HepG2 (cell line): Measurements from ENCODE around the gene STRN3. TPM values are rescaled to one million over a fixed set of nuclear protein-coding genes. Genes with fewer than 3 reads are reported as not detected.

Experiments
- ATF3 ChIP-seq: sonication (generic); formaldehyde crosslinking; IDR thresholded peaks from 2 replicates; pipeline ENCODE4 v1.4.0; 2020; ENCODE audit warnings: missing genetic modification reagents
- BORCS8-MEF2B ChIP-seq: sonication (generic); formaldehyde crosslinking; IDR thresholded peaks from 2 replicates; pipeline ENCODE4 v1.8.0; 2022; ENCODE audit warnings: mild to moderate bottlenecking, missing genetic modification reagents
- E2F2 ChIP-seq: sonication (generic); formaldehyde crosslinking; IDR thresholded peaks from 2 replicates; pipeline ENCODE4 v1.4.0; 2020; ENCODE audit warnings: missing genetic modification reagents, borderline replicate concordance
- FOXP4 ChIP-seq: sonication (generic); formaldehyde crosslinking; IDR thresholded peaks from 2 replicates; pipeline ENCODE4 v1.4.0; 2020; ENCODE audit warnings: missing genetic modification reagents
- HOXA5 ChIP-seq: sonication (generic); formaldehyde crosslinking; IDR thresholded peaks from 2 replicates; pipeline ENCODE4 v1.4.0; 2020; ENCODE audit warnings: missing genetic modification reagents
- POLR2A ChIP-seq, 2 experiments: IDR thresholded peaks; 2 replicates each; pipeline ENCODE4 v1.6.1; 2011; ENCODE audit warnings: low read depth in 2 of 2, low read length in 2 of 2, mild to moderate bottlenecking in 1 of 2, moderate library complexity in 1 of 2; ENCODE audit not compliant: insufficient read depth in 1 of 2
- TRIM22 ChIP-seq: fragments of 450-650 bp; IDR thresholded peaks from 2 replicates; pipeline ENCODE4 v1.6.1; 2017
- USF2 ChIP-seq, 2 experiments: sonication (generic) in 1 of 2; formaldehyde crosslinking in 1 of 2; IDR thresholded peaks; 2 replicates each; pipeline versions ENCODE4 v1.5.1 to v1.6.1; 2011 to 2020; ENCODE audit warnings: borderline replicate concordance in 1 of 2, low read depth in 1 of 2, low read length in 1 of 2, mild to moderate bottlenecking in 1 of 2, missing genetic modification reagents in 1 of 2, moderate library complexity in 1 of 2
- ZBTB33 ChIP-seq: sonication (generic); formaldehyde crosslinking; IDR thresholded peaks from 2 replicates; pipeline ENCODE4 v1.4.0; 2020; ENCODE audit warnings: missing genetic modification reagents
- ZBTB38 ChIP-seq: sonication (generic); formaldehyde crosslinking; IDR thresholded peaks from 2 replicates; pipeline ENCODE4 v1.5.1; 2020; ENCODE audit warnings: mild to moderate bottlenecking, missing genetic modification reagents
- ZBTB43 ChIP-seq: sonication (generic); formaldehyde crosslinking; conservative IDR thresholded peaks from 2 replicates; pipeline ENCODE4 v1.4.0; 2020; ENCODE audit warnings: missing genetic modification reagents
- ZBTB7B ChIP-seq: sonication (generic); formaldehyde crosslinking; IDR thresholded peaks from 2 replicates; pipeline ENCODE4 v1.4.0; 2020; ENCODE audit warnings: missing genetic modification reagents
- ZFP37 ChIP-seq: sonication (generic); formaldehyde crosslinking; IDR thresholded peaks from 2 replicates; pipeline ENCODE4 v1.4.0; 2020; ENCODE audit warnings: missing genetic modification reagents, borderline replicate concordance
- ZIK1 ChIP-seq: sonication (generic); formaldehyde crosslinking; IDR thresholded peaks from 2 replicates; pipeline ENCODE4 v1.5.0; 2020; ENCODE audit warnings: mild to moderate bottlenecking, low read depth, missing genetic modification reagents, borderline replicate concordance
- ZNF101 ChIP-seq: sonication (generic); formaldehyde crosslinking; IDR thresholded peaks from 2 replicates; pipeline ENCODE4 v1.4.0; 2020; ENCODE audit warnings: mild to moderate bottlenecking, low read depth, missing genetic modification reagents, borderline replicate concordance
- ZNF484 ChIP-seq: sonication (generic); formaldehyde crosslinking; IDR thresholded peaks from 2 replicates; pipeline ENCODE4 v1.5.1; 2020; ENCODE audit warnings: mild to moderate bottlenecking, low read depth, missing genetic modification reagents, borderline replicate concordance
- ZNF496 ChIP-seq: sonication (generic); formaldehyde crosslinking; IDR thresholded peaks from 2 replicates; pipeline ENCODE4 v1.8.1; 2023; ENCODE audit warnings: mild to moderate bottlenecking, moderate library complexity, missing genetic modification reagents; ENCODE audit not compliant: insufficient replicate concordance
- polyA plus RNA-seq, 8 experiments: library from polyadenylated mRNA; depleted of rRNA in 3 of 8; stranded (reverse) in 7 of 8; unstranded in 1 of 8; fragments of >200 nt; fragmentation: Illumina TruSeq in 4 of 8; extraction: Trizol in 4 of 8; gene quantifications; 2 replicates each; pipeline versions ENCODE4 v1.2.1 to v1.2.3, GENCODE V29; 2011 to 2016; ENCODE audit warnings: low read depth in 4 of 8, missing spikeins in 1 of 8, mixed read lengths in 1 of 8; ENCODE audit not compliant: insufficient read depth in 1 of 8
- total RNA-seq, 5 experiments: library from RNA; depleted of rRNA; stranded (reverse); fragments of >200 nt; fragmentation: Illumina TruSeq; extraction: Trizol; gene quantifications; 2 replicates each; pipeline ENCODE4 v1.2.3, GENCODE V29; 2016; ENCODE audit warnings: low read depth in 1 of 5

STRN3 gene
- total and polyA plus RNA-seq, 2 of the 13 experiments (the other 11 are each of a cell fraction or from before 2014, with no cell fraction given): 49.4 to 123 TPM

GRCh38 chr14:30958555-30959407, 67.4 kb downstream of the STRN3 start (continued):
- no peak for TF ChIP-seq FOXP4 (CRISPR knock-in tag)
- TF ChIP-seq USF2 (IDR thresholded peaks at IDR 0.05; ENCODE audit: low read depth, low read length): no peak
- TF ChIP-seq USF2 (CRISPR knock-in tag; IDR thresholded peaks at IDR 0.05; ENCODE audit: borderline replicate concordance): no peak
- peak; percentile 64; the same call in 1 of the 2 replicates for TF ChIP-seq ZBTB38 (CRISPR knock-in tag)
- no peak for TF ChIP-seq ZNF496 (CRISPR knock-in tag)
- 0 out of 2 replicates have a peak, but pooled peaks have one; percentile 29 for TF ChIP-seq ZBTB43 (CRISPR knock-in tag)
- no peak for TF ChIP-seq HOXA5 (CRISPR knock-in tag)
- TF ChIP-seq ZBTB7B: 0 out of 2 replicates have a peak, but pooled peaks have one; percentile 2
- no peak for TF ChIP-seq BORCS8-MEF2B (CRISPR knock-in tag)
- no peak for TF ChIP-seq ATF3 (CRISPR knock-in tag)
- peak; percentile 75 for TF ChIP-seq ZBTB33 (CRISPR knock-in tag)
- TF ChIP-seq ZIK1 (CRISPR knock-in tag): no peak
- no peak for TF ChIP-seq POLR2A (IDR thresholded peaks at IDR 0.05; ENCODE audit: insufficient read depth in 1 of 2, low read depth in 2 of 2, low read length in 2 of 2)
- TF ChIP-seq TRIM22: no peak
- no peak for TF ChIP-seq ZNF101
- no peak for TF ChIP-seq ZNF484 (CRISPR knock-in tag)
- TF ChIP-seq E2F2 (CRISPR knock-in tag): peak; percentile 74; the same call in 1 of the 2 replicates
- TF ChIP-seq ZFP37 (CRISPR knock-in tag): peak; percentile 67; the same call in 1 of the 2 replicates
